ENCODE measurements around the gene MPZ.

- no peak for TF ChIP-seq CTCF (IDR thresholded peaks at IDR 0.05)
- TF ChIP-seq POLR2AphosphoS5 (IDR thresholded peaks at IDR 0.05; ENCODE audit: low read depth, low read length): peak; percentile 98
Measured at GRCh38 chr1:161314201-161314981, 4.6 kb upstream of the MPZ start, which contains the start of gene SDHC.

Data from Panc1 (cell line).